Measurements from ENCODE around the gene GPR68.

Gene GPR68, protein sequence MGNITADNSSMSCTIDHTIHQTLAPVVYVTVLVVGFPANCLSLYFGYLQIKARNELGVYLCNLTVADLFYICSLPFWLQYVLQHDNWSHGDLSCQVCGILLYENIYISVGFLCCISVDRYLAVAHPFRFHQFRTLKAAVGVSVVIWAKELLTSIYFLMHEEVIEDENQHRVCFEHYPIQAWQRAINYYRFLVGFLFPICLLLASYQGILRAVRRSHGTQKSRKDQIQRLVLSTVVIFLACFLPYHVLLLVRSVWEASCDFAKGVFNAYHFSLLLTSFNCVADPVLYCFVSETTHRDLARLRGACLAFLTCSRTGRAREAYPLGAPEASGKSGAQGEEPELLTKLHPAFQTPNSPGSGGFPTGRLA

GRCh38 chr14:91244501-91244901 lies at the start of gene GPR68:
Gene GPR68 (minus strand): TSS chr14:91244704. CDS start chr14:91235050, 9,654 bp downstream.
- no peak within 1 kb of the TSS for H3K4me3 ChIP-seq (ENCODE audit: insufficient read length, low read depth)
- DNase-seq (ENCODE audit: low read depth, low spot score), result no peak

GRCh38 chr14:91294153-91294552 lies 49.6 kb upstream of the GPR68 start:
- Histone ChIP-seq H3K36me3 (ENCODE audit: insufficient read depth, insufficient read length, low read length) (peaks cover 58% of the 10 kb centered on the region), H3K4me1 (ENCODE audit: insufficient read depth, insufficient read length) (no peaks in the 10 kb centered on the region), H3K9ac (ENCODE audit: insufficient read length, low read depth) (no peak overlapping the region), H3K27me3 (ENCODE audit: insufficient read depth, insufficient read length) (no peaks in the 10 kb centered on the region), H3K4me3 (ENCODE audit: insufficient read length, low read depth) (no peak overlapping the region), H3K9me3 (ENCODE audit: insufficient read depth, low read length) (no peaks in the 10 kb centered on the region)
- DNase-seq (ENCODE audit: low read depth, low spot score), result no peak
- TF ChIP-seq SUZ12 (IDR thresholded peaks at IDR 0.05; ENCODE audit: extremely low read depth, insufficient read depth, insufficient read length) (no peak), YY1 (IDR thresholded peaks at IDR 0.05; ENCODE audit: insufficient read depth, insufficient read length) (no peak), ZNF274 (IDR thresholded peaks at IDR 0.05; ENCODE audit: low read depth, low read length) (no peak)

More at GRCh38 chr14:91244501-91244901, at the start of gene GPR68:
- Histone ChIP-seq H3K36me3 (ENCODE audit: insufficient read depth, insufficient read length, low read length) (no peaks in the 10 kb centered on the region), H3K9ac (ENCODE audit: insufficient read length, low read depth) (peak within 1 kb of the TSS; percentile 36), H3K9me3 (ENCODE audit: insufficient read depth, low read length) (no peaks in the 10 kb centered on the region), H3K27me3 (ENCODE audit: insufficient read depth, insufficient read length) (no peaks in the 10 kb centered on the region), H3K4me1 (ENCODE audit: insufficient read depth, insufficient read length) (peaks cover 6% of the 10 kb centered on the region)
- TF ChIP-seq ZNF274 (IDR thresholded peaks at IDR 0.05; ENCODE audit: low read depth, low read length) (no peak), SUZ12 (IDR thresholded peaks at IDR 0.05; ENCODE audit: extremely low read depth, insufficient read depth, insufficient read length) (no peak), YY1 (IDR thresholded peaks at IDR 0.05; ENCODE audit: insufficient read depth, insufficient read length) (no peak)

DNA sequence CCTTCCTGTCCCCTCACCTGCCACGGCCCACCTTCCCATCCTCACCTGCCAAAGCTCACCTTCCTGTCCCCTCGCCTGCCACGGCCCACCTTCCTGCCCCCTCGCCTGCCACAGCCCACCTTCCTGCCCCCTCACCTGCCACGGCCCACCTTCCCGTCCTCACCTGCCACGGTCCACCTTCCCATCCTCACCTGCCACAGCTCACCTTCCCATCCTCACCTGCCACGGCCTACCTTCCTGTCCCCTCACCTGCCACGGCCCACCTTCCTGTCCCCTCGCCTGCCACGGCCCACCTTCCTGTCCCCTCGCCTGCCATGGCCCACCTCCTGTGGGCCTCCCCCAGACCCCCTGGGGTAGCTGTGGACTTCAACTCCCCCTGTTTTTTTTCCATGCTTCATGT lies 48.8 kb upstream of the GPR68 start:
- no peaks in the 10 kb centered on the region for H3K9me3 ChIP-seq (ENCODE audit: insufficient read depth, low read length)
- TF ChIP-seq SUZ12 (IDR thresholded peaks at IDR 0.05; ENCODE audit: extremely low read depth, insufficient read depth, insufficient read length), result no peak
- no peak for TF ChIP-seq YY1 (IDR thresholded peaks at IDR 0.05; ENCODE audit: insufficient read depth, insufficient read length)
- TF ChIP-seq ZNF274 (IDR thresholded peaks at IDR 0.05; ENCODE audit: low read depth, low read length), result no peak
- H3K4me1 ChIP-seq (ENCODE audit: insufficient read depth, insufficient read length), result no peaks in the 10 kb centered on the region
- no peaks in the 10 kb centered on the region for H3K27me3 ChIP-seq (ENCODE audit: insufficient read depth, insufficient read length)
- no peak for DNase-seq (ENCODE audit: low read depth, low spot score)
- no peak overlapping the region for H3K4me3 ChIP-seq (ENCODE audit: insufficient read length, low read depth)
- H3K9ac ChIP-seq (ENCODE audit: insufficient read length, low read depth), result no peak overlapping the region
- peaks cover 58% of the 10 kb centered on the region for H3K36me3 ChIP-seq (ENCODE audit: insufficient read depth, insufficient read length, low read length)

- H3K36me3 ChIP-seq (ENCODE audit: insufficient read depth, insufficient read length, low read length), result peaks cover 59% of the 10 kb centered on the region
- no peaks in the 10 kb centered on the region for H3K4me1 ChIP-seq (ENCODE audit: insufficient read depth, insufficient read length)
Measured at GRCh38 chr14:91292491-91292890, 48.0 kb upstream of the GPR68 start.

GRCh38 chr14:91291786-91292405 lies 47.4 kb upstream of the GPR68 start:
- TF ChIP-seq ZNF274 (IDR thresholded peaks at IDR 0.05; ENCODE audit: low read depth, low read length) (no peak), YY1 (IDR thresholded peaks at IDR 0.05; ENCODE audit: insufficient read depth, insufficient read length) (no peak), SUZ12 (IDR thresholded peaks at IDR 0.05; ENCODE audit: extremely low read depth, insufficient read depth, insufficient read length) (no peak)
- peaks cover 53% of the 10 kb centered on the region for H3K36me3 ChIP-seq (ENCODE audit: insufficient read depth, insufficient read length, low read length)

More at GRCh38 chr14:91292491-91292890, 48.0 kb upstream of the GPR68 start:
- TF ChIP-seq YY1 (IDR thresholded peaks at IDR 0.05; ENCODE audit: insufficient read depth, insufficient read length) (no peak), SUZ12 (IDR thresholded peaks at IDR 0.05; ENCODE audit: extremely low read depth, insufficient read depth, insufficient read length) (no peak), ZNF274 (IDR thresholded peaks at IDR 0.05; ENCODE audit: low read depth, low read length) (no peak)
- Histone ChIP-seq H3K27me3 (ENCODE audit: insufficient read depth, insufficient read length) (no peaks in the 10 kb centered on the region), H3K9me3 (ENCODE audit: insufficient read depth, low read length) (no peaks in the 10 kb centered on the region), H3K4me3 (ENCODE audit: insufficient read length, low read depth) (no peak overlapping the region), H3K9ac (ENCODE audit: insufficient read length, low read depth) (no peak overlapping the region)
- DNase-seq (ENCODE audit: low read depth, low spot score), result no peak

GRCh38 chr14:91290986-91291385 lies 46.5 kb upstream of the GPR68 start:
- no peak overlapping the region for H3K4me3 ChIP-seq (ENCODE audit: insufficient read length, low read depth)
- peaks cover 44% of the 10 kb centered on the region for H3K36me3 ChIP-seq (ENCODE audit: insufficient read depth, insufficient read length, low read length)
- TF ChIP-seq ZNF274 (IDR thresholded peaks at IDR 0.05; ENCODE audit: low read depth, low read length), result no peak
- no peak for TF ChIP-seq SUZ12 (IDR thresholded peaks at IDR 0.05; ENCODE audit: extremely low read depth, insufficient read depth, insufficient read length)
- TF ChIP-seq YY1 (IDR thresholded peaks at IDR 0.05; ENCODE audit: insufficient read depth, insufficient read length), result no peak

More at GRCh38 chr14:91291786-91292405, 47.4 kb upstream of the GPR68 start:
- no peaks in the 10 kb centered on the region for H3K4me1 ChIP-seq (ENCODE audit: insufficient read depth, insufficient read length)
- no peaks in the 10 kb centered on the region for H3K9me3 ChIP-seq (ENCODE audit: insufficient read depth, low read length)
- DNase-seq (ENCODE audit: low read depth, low spot score), result no peak
- no peak overlapping the region for H3K9ac ChIP-seq (ENCODE audit: insufficient read length, low read depth)
- H3K4me3 ChIP-seq (ENCODE audit: insufficient read length, low read depth), result no peak overlapping the region
- no peaks in the 10 kb centered on the region for H3K27me3 ChIP-seq (ENCODE audit: insufficient read depth, insufficient read length)

DNA sequence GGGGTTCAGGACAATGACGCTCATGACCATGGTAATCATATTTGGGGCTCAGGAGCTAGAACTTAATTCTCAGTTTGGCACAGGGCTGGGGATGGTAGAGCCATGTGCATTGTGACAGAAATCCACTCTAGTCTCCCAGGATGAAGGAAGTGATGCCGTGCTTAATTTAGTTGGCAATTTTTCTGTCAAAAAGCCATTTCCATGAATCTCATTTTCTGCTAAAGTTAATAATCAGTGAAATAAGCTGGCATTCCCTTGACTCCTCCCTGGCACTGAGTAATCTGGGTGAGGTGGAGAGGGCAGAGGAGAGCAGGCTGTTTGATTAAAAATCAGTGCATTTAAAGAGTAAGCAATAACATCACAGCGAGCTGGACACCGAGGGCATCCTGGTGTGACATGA lies 45.0 kb upstream of the GPR68 start:
- no peak for DNase-seq (ENCODE audit: low read depth, low spot score)
- no peaks in the 10 kb centered on the region for H3K27me3 ChIP-seq (ENCODE audit: insufficient read depth, insufficient read length)
- H3K4me3 ChIP-seq (ENCODE audit: insufficient read length, low read depth), result no peak overlapping the region
- no peaks in the 10 kb centered on the region for H3K9me3 ChIP-seq (ENCODE audit: insufficient read depth, low read length)
- no peak for TF ChIP-seq SUZ12 (IDR thresholded peaks at IDR 0.05; ENCODE audit: extremely low read depth, insufficient read depth, insufficient read length)
- no peak for TF ChIP-seq YY1 (IDR thresholded peaks at IDR 0.05; ENCODE audit: insufficient read depth, insufficient read length)
- no peak for TF ChIP-seq ZNF274 (IDR thresholded peaks at IDR 0.05; ENCODE audit: low read depth, low read length)
- H3K4me1 ChIP-seq (ENCODE audit: insufficient read depth, insufficient read length), result no peaks in the 10 kb centered on the region
- peaks cover 45% of the 10 kb centered on the region for H3K36me3 ChIP-seq (ENCODE audit: insufficient read depth, insufficient read length, low read length)
- no peak overlapping the region for H3K9ac ChIP-seq (ENCODE audit: insufficient read length, low read depth)

More at GRCh38 chr14:91290986-91291385, 46.5 kb upstream of the GPR68 start:
- DNase-seq (ENCODE audit: low read depth, low spot score), result no peak
- H3K4me1 ChIP-seq (ENCODE audit: insufficient read depth, insufficient read length), result no peaks in the 10 kb centered on the region
- no peaks in the 10 kb centered on the region for H3K9me3 ChIP-seq (ENCODE audit: insufficient read depth, low read length)
- no peaks in the 10 kb centered on the region for H3K27me3 ChIP-seq (ENCODE audit: insufficient read depth, insufficient read length)
- H3K9ac ChIP-seq (ENCODE audit: insufficient read length, low read depth), result no peak overlapping the region
